Astrocyte of the spinal cord (primary cell): ENCODE data around the gene CUTA.

Experiments
- DNase-seq: peaks from one replicate; pipeline ENCODE4 v3.0.0; 2011; ENCODE audit warnings: low read depth, low spot score
- H3K4me3 ChIP-seq: 2 replicates; pipeline ENCODE4 v1.5.1; 2011; ENCODE audit warnings: low read depth, mild to moderate bottlenecking, low read length, moderate library complexity
- in situ Hi-C: cut with HindIII; loops from 2 replicates; pipeline ENCODE4 v1.10.0; 2017; ENCODE audit warnings: low sequenced_read_pairs
- TF ChIP-seq, protein P1 (sequence below): IDR thresholded peaks from 2 replicates; pipeline ENCODE4 v1.5.1; 2012; ENCODE audit warnings: low read depth, mild to moderate bottlenecking, low read length, inconsistent platforms

CUTA gene

DNA sequence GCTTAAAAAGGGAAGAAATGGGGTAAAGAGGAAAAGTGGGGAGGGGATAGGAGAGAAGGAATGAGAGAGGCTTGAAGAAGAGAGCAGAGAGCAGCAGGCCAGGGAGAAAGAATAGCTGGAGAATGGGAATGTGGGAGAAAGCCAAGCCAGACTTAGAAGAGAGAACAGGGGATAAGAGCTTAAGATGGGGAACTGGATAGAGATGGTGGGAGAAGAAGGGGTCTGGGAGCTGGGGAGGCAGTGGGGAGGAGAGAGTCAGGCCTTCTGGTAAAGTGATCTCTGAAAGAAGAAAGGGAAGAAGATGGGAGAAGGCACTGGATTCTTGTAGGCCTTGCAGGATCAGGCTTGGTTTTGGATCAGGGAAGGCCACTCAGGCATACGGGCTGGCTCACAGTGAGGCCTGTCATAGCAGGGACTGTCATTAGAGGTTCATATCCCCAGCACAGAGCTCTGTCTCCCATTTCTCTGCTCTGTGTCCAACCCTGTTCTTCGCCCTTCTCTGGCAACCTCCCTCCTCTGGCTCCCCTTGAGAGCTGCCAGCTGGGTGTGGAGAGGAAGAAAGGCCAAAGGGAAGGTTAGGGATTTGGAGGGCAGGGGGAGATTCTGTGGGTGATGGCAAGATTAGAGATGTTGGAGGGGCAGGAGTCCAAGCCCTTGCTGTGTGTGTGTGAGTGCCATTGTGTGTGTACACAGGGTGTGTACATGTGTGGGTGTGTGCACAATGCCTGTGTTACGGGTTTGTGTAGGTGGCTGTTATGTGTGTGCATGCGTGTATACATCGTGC is 11.3 kb upstream of the CUTA start:
- no peak overlapping the region for H3K4me3 ChIP-seq
- in situ Hi-C loops: no loop called here
- TF ChIP-seq, protein P1, sequence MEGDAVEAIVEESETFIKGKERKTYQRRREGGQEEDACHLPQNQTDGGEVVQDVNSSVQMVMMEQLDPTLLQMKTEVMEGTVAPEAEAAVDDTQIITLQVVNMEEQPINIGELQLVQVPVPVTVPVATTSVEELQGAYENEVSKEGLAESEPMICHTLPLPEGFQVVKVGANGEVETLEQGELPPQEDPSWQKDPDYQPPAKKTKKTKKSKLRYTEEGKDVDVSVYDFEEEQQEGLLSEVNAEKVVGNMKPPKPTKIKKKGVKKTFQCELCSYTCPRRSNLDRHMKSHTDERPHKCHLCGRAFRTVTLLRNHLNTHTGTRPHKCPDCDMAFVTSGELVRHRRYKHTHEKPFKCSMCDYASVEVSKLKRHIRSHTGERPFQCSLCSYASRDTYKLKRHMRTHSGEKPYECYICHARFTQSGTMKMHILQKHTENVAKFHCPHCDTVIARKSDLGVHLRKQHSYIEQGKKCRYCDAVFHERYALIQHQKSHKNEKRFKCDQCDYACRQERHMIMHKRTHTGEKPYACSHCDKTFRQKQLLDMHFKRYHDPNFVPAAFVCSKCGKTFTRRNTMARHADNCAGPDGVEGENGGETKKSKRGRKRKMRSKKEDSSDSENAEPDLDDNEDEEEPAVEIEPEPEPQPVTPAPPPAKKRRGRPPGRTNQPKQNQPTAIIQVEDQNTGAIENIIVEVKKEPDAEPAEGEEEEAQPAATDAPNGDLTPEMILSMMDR: no peak
- DNase-seq: no peak

DNA sequence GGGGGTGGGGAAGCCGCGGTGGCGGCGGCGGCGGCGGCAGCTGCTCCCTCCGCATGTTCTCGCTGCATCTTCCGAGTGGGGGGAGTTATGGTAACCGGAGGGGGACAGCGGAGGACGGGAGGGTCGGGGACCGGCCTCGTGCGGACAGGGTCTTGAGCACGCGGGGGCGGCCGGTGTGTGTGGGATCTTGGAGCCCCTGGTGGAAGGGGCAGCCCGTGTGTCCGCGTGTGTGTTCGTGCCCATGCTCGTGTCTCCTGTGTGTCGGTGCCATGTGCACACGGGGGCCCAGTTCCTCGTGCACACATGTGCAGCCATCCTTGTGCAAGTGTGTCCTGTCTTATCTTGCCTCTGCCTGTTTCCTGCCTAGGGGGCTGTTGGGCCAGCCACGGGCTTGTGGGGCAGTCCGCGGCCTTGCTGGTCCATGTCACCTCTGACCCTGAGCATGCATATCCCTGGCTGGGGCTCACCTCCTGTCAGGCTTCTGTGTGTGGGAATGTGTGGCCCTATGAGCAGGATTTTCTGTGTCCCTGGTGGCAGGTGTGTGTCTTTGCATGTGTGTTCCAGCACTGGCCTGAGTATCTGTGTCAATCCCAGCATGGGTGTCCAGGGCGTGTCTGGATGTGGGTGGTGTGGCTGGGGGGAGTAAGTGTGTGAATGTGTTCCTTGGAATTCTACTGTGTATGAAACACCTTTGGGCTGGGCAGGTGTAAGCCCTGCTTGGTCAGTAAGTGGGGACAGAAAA is 10.5 kb upstream of the CUTA start:
- in situ Hi-C loops: no loop called here
- DNase-seq: no peak
- peak overlapping the region; percentile 55 for H3K4me3 ChIP-seq
- TF ChIP-seq, protein P1: peak; percentile 30

DNA sequence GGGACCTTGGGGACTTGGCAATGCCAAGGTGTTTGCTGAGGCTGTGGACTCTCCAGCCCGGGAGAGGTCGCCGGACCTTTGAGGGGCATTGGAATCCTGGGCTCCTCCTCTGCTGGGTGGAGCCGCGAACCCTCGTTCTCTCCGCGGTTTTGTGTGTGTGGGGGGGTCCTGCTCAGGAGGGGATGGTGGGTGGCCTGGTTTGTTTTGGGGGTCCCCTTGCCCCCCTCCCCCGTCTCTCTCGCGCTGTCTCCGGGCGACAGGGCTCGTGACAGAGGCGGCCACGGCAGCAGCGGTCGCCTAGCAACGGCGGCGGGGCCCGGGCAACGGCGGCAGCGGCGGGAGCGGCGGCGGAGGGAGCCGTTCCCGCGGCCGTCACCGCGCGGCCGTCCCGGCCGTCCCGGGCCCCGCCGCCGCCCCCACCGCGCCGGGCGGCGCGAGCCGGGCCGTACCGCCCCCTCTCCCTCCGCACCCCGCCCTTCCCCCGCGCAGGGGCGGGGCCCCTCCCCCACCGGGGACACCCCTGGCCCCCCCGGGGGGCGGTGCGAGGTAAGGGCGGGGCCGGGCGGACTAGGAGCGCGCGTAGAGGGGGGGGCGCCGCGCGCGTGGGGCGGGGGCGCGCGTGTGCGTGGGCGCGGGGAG is 9.8 kb upstream of the CUTA start:
- in situ Hi-C loops: no loop called here
- DNase-seq: no peak
- peak overlapping the region; percentile 55 for H3K4me3 ChIP-seq
- TF ChIP-seq, protein P1: no peak

DNA sequence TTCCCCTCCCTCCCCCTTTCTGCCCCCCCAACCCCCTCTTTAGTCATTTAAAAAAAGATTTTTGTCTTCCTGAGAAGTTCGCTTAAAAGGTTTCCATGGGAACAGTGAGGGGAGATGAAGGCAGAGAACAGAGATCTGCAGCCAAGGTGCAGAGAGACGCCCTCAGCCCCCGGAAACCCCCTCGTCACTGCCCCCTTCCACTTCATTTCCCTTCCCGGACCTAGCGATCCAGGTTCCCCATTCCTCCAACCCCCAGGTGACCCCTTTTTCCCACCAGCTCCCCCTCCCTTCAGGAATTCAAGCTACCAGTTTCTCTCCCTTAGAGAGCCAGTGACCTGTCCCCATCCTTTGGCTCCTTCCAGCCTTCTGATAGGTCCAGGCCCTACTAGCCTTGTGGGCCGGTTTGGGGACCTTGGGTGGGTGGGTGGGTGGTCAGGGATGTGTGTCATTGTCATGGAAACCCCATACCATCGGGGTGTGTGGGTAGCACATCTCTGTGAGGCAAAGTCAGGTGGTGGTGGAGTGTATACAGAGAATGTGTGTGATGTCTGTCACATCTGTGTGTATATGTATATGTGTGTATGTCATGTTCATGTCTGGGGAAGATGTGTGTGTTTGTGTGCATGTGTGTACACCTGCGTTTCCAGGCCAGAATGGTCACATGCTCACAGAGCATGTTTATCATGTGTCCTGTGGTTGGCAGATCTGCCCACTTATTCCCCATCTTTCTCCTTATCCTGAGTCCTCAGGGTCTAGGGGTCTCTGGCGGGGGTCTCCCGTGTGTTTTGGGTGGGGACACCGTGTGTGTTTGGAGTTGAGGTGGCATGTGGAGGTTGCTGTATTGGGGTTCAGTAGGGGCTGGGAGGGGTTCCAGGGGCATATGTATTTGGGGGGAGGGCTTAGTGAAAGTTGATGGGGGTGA is 8.9 kb upstream of the CUTA start:
- no peak for DNase-seq
- H3K4me3 ChIP-seq: peak overlapping the region; percentile 55
- in situ Hi-C loops: no loop called here
- TF ChIP-seq, protein P1: no peak

DNA sequence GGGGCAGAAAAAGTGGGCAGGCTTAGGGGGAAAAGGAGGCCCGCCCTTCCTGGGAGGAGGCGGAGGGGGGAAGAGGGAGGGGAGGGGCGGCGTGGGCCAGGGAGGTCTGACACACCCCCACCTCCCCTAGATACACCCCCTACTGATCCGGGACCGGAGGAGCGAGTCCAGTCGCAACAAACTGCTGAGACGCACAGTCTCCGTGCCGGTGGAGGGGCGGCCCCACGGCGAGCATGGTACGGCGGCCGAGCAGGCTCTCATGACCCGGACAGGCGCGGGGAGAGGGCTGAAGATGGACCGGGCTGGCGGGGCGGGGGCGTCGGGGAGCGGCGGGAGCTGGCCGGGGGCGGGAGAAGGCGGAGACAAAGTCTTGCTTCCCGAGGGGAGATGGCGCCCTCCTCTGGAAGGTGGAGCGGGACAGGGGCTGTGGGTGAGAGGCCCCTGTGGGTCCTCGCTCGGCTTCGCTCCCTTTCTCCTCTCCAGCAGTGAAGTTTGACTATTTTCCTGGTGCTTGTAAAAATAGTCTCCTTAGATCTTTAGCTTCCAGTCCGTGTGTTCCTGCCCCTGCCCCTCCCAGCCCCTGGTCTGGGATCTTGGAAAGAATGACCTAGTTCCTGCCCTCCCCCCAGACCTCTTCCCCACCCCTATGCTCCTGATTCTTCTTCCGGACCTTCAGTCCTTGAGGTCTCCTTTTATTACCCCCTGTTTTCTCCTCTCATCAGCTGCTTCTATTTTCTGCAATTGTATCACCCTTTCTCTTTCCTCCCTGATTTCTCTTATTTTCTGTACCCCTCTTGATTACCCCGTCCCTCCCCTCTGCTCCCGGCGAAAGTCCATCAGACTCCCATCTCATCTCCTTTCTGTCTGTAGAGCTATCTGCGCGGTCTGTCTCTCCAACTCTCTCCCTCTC is 8.0 kb upstream of the CUTA start:
- H3K4me3 ChIP-seq: peak overlapping the region; percentile 55
- DNase-seq: peak; percentile 86
- in situ Hi-C loops: no loop called here
- TF ChIP-seq, protein P1: peak; percentile 68
